Measurements from ENCODE around the gene TRIM36. TPM values are rescaled to one million over a fixed set of nuclear protein-coding genes. Genes with fewer than 3 reads are reported as not detected.

The TRIM36 gene
- total and polyA plus RNA-seq, 2 donors (not counting 1 experiment from before 2014, with no cell fraction given), result 0.22 to 1.6 TPM

GRCh38 chr5:115214541-115214940, 44.8 kb upstream of the TRIM36 start:
- WGBS (ENCODE audit: insufficient coverage), result no CpG with 5 or more reads among the region's 1 CpG
- no peak overlapping the region for H3K4me3 ChIP-seq (ENCODE audit: control extremely low read depth in 1 of 5, extremely low read depth in 1 of 5, insufficient read depth in 1 of 5, low read depth in 2 of 5, low read length in 4 of 5)
- H3K9ac ChIP-seq (ENCODE audit: low read length), result no peak overlapping the region
- H2AFZ ChIP-seq (ENCODE audit: insufficient read depth, low read depth, low read length, poor library complexity, severe bottlenecking), result no peak overlapping the region
- no peaks in the 10 kb centered on the region for H3K9me3 Mint-ChIP-seq (ENCODE audit: insufficient read depth)
- no peaks in the 10 kb centered on the region for H3K9me3 ChIP-seq (ENCODE audit: control extremely low read depth in 1 of 3, control insufficient read depth in 2 of 3, insufficient read depth in 1 of 3, low read length in 2 of 3)
- TF ChIP-seq CTCF (IDR thresholded peaks at IDR 0.05) (no peak), EZH2 (IDR thresholded peaks at IDR 0.05; ENCODE audit: borderline replicate concordance, insufficient read depth, low read depth, low read length, poor library complexity, severe bottlenecking) (no peak)
- no peaks in the 10 kb centered on the region for H3K27me3 Mint-ChIP-seq
- peaks cover 4 to 33% of the 10 kb centered on the region in 2 experiments for H3K36me3 ChIP-seq (replicated peaks in 1 of 2; ENCODE audit: control extremely low read depth in 1 of 2, control insufficient read depth in 1 of 2, extremely low read depth in 1 of 2, insufficient read depth in 2 of 2, low read length in 1 of 2)
- H3K4me1 ChIP-seq (ENCODE audit: control insufficient read depth in 2 of 2, insufficient read depth in 2 of 2, low read length in 2 of 2), result peaks cover 0 to 6% of the 10 kb centered on the region in 2 donors
- POLR2A ChIA-PET, result no interaction called here
- no peak overlapping the region for H3K27ac ChIP-seq (ENCODE audit: low read length in 2 of 2)
- H3K4me1 Mint-ChIP-seq, result peaks cover 5% of the 10 kb centered on the region
- no peak overlapping the region for H3K27ac Mint-ChIP-seq
- CTCF ChIA-PET, result interaction anchor here (1.3 to 2.1 kb wide), 2 partner anchors 24 to 117 kb away, joined by 3 to 5 read pairs; no protein-coding TSS in a partner anchor
- H3K27me3 ChIP-seq (replicated peaks in 1 of 4; ENCODE audit: control extremely low read depth in 1 of 4, control insufficient read depth in 3 of 4, insufficient read depth in 4 of 4, low read length in 3 of 4), result no peaks in the 10 kb centered on the region
- intact Hi-C loops (cut with micrococcal nuclease), result no loop called here
- no peaks in the 10 kb centered on the region for H3K79me2 ChIP-seq (ENCODE audit: control insufficient read depth, insufficient read depth, low read length)
- peaks cover 7% of the 10 kb centered on the region for H4K20me1 ChIP-seq (ENCODE audit: control insufficient read depth, insufficient read depth, low read length, poor library complexity, severe bottlenecking)
- DNase-seq (no peak), ATAC-seq (ENCODE audit: low read depth) (no peak)
- no peak overlapping the region for H3K4me2 ChIP-seq (replicated peaks; ENCODE audit: low read depth, low read length, poor library complexity, severe bottlenecking)
- H3K4me3 Mint-ChIP-seq, result no peak overlapping the region

DNA sequence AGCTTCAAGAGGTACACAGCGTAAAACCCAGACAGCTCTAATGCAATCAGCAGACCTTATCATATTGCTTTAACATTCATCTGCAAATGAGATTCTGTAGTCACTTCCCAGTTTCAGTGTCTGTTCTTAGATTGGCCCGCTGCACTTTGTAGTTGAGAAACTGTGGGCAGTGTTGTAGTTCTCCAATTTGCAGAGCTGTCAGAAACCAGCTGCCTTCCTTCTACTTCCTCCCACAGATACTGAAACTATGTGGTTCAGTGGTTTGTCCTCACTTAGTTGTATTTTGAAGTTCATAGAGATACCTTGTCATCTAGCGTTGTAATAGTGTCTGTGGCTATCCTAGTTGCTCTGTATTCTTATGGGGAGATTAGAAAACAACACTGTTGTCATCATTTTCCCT, 39.6 kb upstream of the TRIM36 start:
- no peak for TF ChIP-seq CTCF (IDR thresholded peaks at IDR 0.05)
- TF ChIP-seq EZH2 (IDR thresholded peaks at IDR 0.05; ENCODE audit: borderline replicate concordance, insufficient read depth, low read depth, low read length, poor library complexity, severe bottlenecking), result no peak
- Mint-ChIP-seq H3K27ac (peak overlapping the region; percentile 74), H3K4me3 (peak overlapping the region; percentile 70), H3K4me1 (peaks cover 19% of the 10 kb centered on the region), H3K27me3 (no peaks in the 10 kb centered on the region), H3K9me3 (ENCODE audit: insufficient read depth) (no peaks in the 10 kb centered on the region)
- H3K9ac ChIP-seq (ENCODE audit: low read length), result no peak overlapping the region
- no peak overlapping the region for H3K4me2 ChIP-seq (replicated peaks; ENCODE audit: low read depth, low read length, poor library complexity, severe bottlenecking)
- ChIA-PET CTCF (interaction anchor here (0.8 to 1.4 kb wide), 3 partner anchors 28 to 111 kb away, joined by 3 to 5 read pairs (median 4); no protein-coding TSS in a partner anchor), POLR2A (no interaction called here)
- no peaks in the 10 kb centered on the region for H3K79me2 ChIP-seq (ENCODE audit: control insufficient read depth, insufficient read depth, low read length)
- H4K20me1 ChIP-seq (ENCODE audit: control insufficient read depth, insufficient read depth, low read length, poor library complexity, severe bottlenecking), result no peaks in the 10 kb centered on the region
- peaks cover 4 to 7% of the 10 kb centered on the region in 2 experiments for H3K36me3 ChIP-seq (replicated peaks in 1 of 2; ENCODE audit: control extremely low read depth in 1 of 2, control insufficient read depth in 1 of 2, extremely low read depth in 1 of 2, insufficient read depth in 2 of 2, low read length in 1 of 2)
- intact Hi-C loops (cut with micrococcal nuclease), result loop anchor here (1.0 to 5.0 kb wide), 5 partner anchors 38 to 417 kb away; partner anchors contain the start of genes PGGT1B, TMED7 and TRIM36
- H3K27me3 ChIP-seq (replicated peaks in 1 of 4; ENCODE audit: control extremely low read depth in 1 of 4, control insufficient read depth in 3 of 4, insufficient read depth in 4 of 4, low read length in 3 of 4), result no peaks in the 10 kb centered on the region
- H3K27ac ChIP-seq (ENCODE audit: low read length in 2 of 2), result peak overlapping the region in 1 of 2 donors; percentile 39
- H2AFZ ChIP-seq (ENCODE audit: insufficient read depth, low read depth, low read length, poor library complexity, severe bottlenecking), result no peak overlapping the region
- H3K4me3 ChIP-seq (ENCODE audit: control extremely low read depth in 1 of 5, extremely low read depth in 1 of 5, insufficient read depth in 1 of 5, low read depth in 2 of 5, low read length in 4 of 5), result no peak overlapping the region
- DNase-seq (peak; percentile 91), ATAC-seq (ENCODE audit: low read depth) (peak; percentile 97)
- H3K4me1 ChIP-seq (ENCODE audit: control insufficient read depth in 2 of 2, insufficient read depth in 2 of 2, low read length in 2 of 2), result peaks cover 10 to 20% of the 10 kb centered on the region in 2 donors
- WGBS (ENCODE audit: insufficient coverage), result 0% methylated on average over 1 of the region's 3 CpGs
- no peaks in the 10 kb centered on the region for H3K9me3 ChIP-seq (ENCODE audit: control extremely low read depth in 1 of 3, control insufficient read depth in 2 of 3, insufficient read depth in 1 of 3, low read length in 2 of 3)

Data from B cell (primary cell).